Cardiac septum (tissue), 1 donor: Measurements from ENCODE around the gene FER. TPM values are rescaled to one million over a fixed set of nuclear protein-coding genes. Genes with fewer than 3 reads are reported as not detected.
A peak's percentile ranks its signal among the peaks of the same experiment; 100 is the strongest.
"Not testable (repeated sequence)": the region's sequence is repeated elsewhere in the genome, so short reads cannot be mapped to it uniquely, and the experiment has no call there.

Experiments used
- DNase-seq: peaks from one replicate; pipeline ENCODE4 v3.0.0-alpha.2; 2020; ENCODE audit warnings: low spot score
- intact Hi-C: fragments of 100-400 bp; cut with DNase I; formaldehyde crosslinking; loops from one replicate; pipeline ENCODE4 v1.14.0; 2022
- total RNA-seq: library from RNA; stranded (reverse); fragmentation: NEBNext Ultra II Directional; extraction: Animal tissue kit (Norgen Biotek cat#: 25700); gene quantifications from one replicate; pipeline ENCODE4 v1.2.1, GENCODE V29; 2021
- donor health status: DM: no; HTN: no; CAD: no.

FER gene
- total RNA-seq, 1 donor from 2014 or later = 20.0 TPM

GRCh38 chr5:108743319-108743718 lies 4.4 kb upstream of the FER start:
- intact Hi-C loops = no loop called here

GRCh38 chr5:108743846-108744245 lies 3.9 kb upstream of the FER start:
- intact Hi-C loops = no loop called here
- DNase-seq = no peak

More at GRCh38 chr5:108743319-108743718, 4.4 kb upstream of the FER start:
- DNase-seq = no peak

- intact Hi-C loops = loop anchor here (5.0 kb wide), 1 partner anchor 40 kb away; no protein-coding TSS in a partner anchor
- DNase-seq = no peak
Measured at GRCh38 chr5:108747111-108747773, 455 bp upstream of the FER start.

GRCh38 chr5:108748401-108749127 lies 867 bp downstream of the FER start:
- intact Hi-C loops = loop anchor here (1.0 to 5.0 kb wide), 4 partner anchors 20 to 940 kb away; partner anchors contain the start of gene MAN2A1
- peak; percentile 100 for DNase-seq

- intact Hi-C loops = loop anchor here (2.0 to 5.0 kb wide), 2 partner anchors 38 to 940 kb away; partner anchors contain the start of gene MAN2A1
- DNase-seq = no peak
Measured at GRCh38 chr5:108749128-108749861, 1.6 kb downstream of the FER start.

GRCh38 chr5:108753331-108753730 lies 5.6 kb downstream of the FER start:
- intact Hi-C loops = no loop called here
- DNase-seq = no peak

GRCh38 chr5:108753877-108754276 lies 6.2 kb downstream of the FER start:
- intact Hi-C loops = no loop called here
- no peak for DNase-seq

- DNase-seq = no peak
- intact Hi-C loops = no loop called here
Measured at GRCh38 chr5:108760512-108760911, 12.8 kb downstream of the FER start.

GRCh38 chr5:108762660-108763059 lies 15.0 kb downstream of the FER start:
- intact Hi-C loops = no loop called here
- DNase-seq = no peak

GRCh38 chr5:108763222-108763916 lies 15.7 kb downstream of the FER start:
- intact Hi-C loops = no loop called here
- DNase-seq = no peak

- no peak for DNase-seq
- intact Hi-C loops = no loop called here
Measured at GRCh38 chr5:108765647-108766046, 17.9 kb downstream of the FER start.

- intact Hi-C loops, DNase-seq: not testable (repeated sequence)
Measured at GRCh38 chr5:108766916-108767315, 19.2 kb downstream of the FER start.

GRCh38 chr5:108769352-108769751 lies 21.7 kb downstream of the FER start:
- intact Hi-C loops = no loop called here
- DNase-seq = no peak

GRCh38 chr5:108772626-108773025 lies 24.9 kb downstream of the FER start:
- intact Hi-C loops = no loop called here

GRCh38 chr5:108773330-108773729 lies 25.6 kb downstream of the FER start:
- DNase-seq = no peak
- intact Hi-C loops = no loop called here

More at GRCh38 chr5:108772626-108773025, 24.9 kb downstream of the FER start:
- DNase-seq = no peak

- intact Hi-C loops, DNase-seq: not testable (repeated sequence)
Measured at GRCh38 chr5:108774079-108774478, 26.4 kb downstream of the FER start.

- intact Hi-C loops, DNase-seq: not testable (repeated sequence)
Measured at GRCh38 chr5:108777582-108777981, 29.9 kb downstream of the FER start.

- intact Hi-C loops, DNase-seq: not testable (repeated sequence)
Measured at GRCh38 chr5:108784577-108784976, 36.9 kb downstream of the FER start.

GRCh38 chr5:108786806-108787483 lies 39.2 kb downstream of the FER start:
- DNase-seq = no peak
- intact Hi-C loops = loop anchor here (5.0 kb wide), 1 partner anchor 40 kb away; the partner anchor contains the start of gene FER
